ENCODE measurements around the gene COL23A1. TPM values are rescaled to one million over a fixed set of nuclear protein-coding genes. Genes with fewer than 3 reads are reported as not detected.

Gene COL23A1
- total RNA-seq, 1 donor from 2014 or later, result 16.5 TPM

DNA sequence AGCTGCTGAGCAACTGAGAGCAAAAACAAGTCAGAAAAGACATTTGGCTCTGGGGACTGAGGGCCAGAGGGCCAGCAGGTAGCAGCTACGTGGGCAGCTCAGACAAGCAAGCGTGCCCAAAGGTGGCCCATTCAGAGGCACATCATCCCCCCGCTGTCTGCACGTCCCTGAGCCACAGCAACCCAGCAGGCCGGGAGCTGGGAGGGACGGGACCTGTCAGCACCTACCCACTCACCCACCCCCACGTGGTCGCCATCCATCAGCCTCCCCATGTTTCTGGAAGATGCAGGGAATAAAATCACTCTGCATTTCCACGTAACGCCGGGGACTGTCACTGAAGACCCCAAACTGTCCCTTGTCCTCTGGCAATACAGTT is 167.8 kb downstream of the COL23A1 start:
- DNase-seq (ENCODE audit: low spot score), result no peak
- intact Hi-C loops (cut with DNase I), result no loop called here

- intact Hi-C loops (cut with DNase I), result no loop called here
- DNase-seq (ENCODE audit: low spot score), result no peak
Measured at GRCh38 chr5:178421699-178422399, 168.3 kb downstream of the COL23A1 start.

DNA sequence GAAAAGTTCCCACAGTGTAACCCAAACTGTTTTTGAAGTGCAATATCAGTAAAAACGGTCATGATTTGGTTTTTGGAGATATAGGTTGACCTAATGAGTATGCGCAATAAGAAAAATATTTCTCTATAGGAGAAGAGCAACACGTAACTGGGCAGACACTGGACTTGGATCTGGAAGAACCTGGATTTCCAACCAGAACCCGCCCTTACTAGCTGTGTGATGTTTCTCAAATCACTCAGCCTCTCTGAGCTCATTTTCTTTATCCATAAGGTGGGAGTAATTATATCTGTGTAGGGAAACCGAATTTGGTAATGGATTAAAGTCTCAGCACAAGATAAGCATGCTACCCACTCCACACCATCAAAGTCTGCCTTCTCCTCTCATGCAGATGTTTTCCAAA is 169.1 kb downstream of the COL23A1 start:
- intact Hi-C loops (cut with DNase I), result no loop called here
- no peak for DNase-seq (ENCODE audit: low spot score)

GRCh38 chr5:178420354-178420781 is 169.8 kb downstream of the COL23A1 start:
- DNase-seq (ENCODE audit: low spot score), result no peak
- intact Hi-C loops (cut with DNase I), result no loop called here

- DNase-seq (ENCODE audit: low spot score), result no peak
- intact Hi-C loops (cut with DNase I), result no loop called here
Measured at GRCh38 chr5:178419651-178420050, 170.5 kb downstream of the COL23A1 start.

- no peak for DNase-seq (ENCODE audit: low spot score)
- intact Hi-C loops (cut with DNase I), result no loop called here
Measured at GRCh38 chr5:178419196-178419595, 171.0 kb downstream of the COL23A1 start.

- intact Hi-C loops (cut with DNase I), result no loop called here
- DNase-seq (ENCODE audit: low spot score), result no peak
Measured at GRCh38 chr5:178418471-178419010, 171.7 kb downstream of the COL23A1 start.

- DNase-seq (ENCODE audit: low spot score), result no peak
Measured at GRCh38 chr5:178418031-178418430, 172.2 kb downstream of the COL23A1 start.

GRCh38 chr5:178417391-178417811 is 172.8 kb downstream of the COL23A1 start:
- no peak for DNase-seq (ENCODE audit: low spot score)
- intact Hi-C loops (cut with DNase I), result no loop called here

More at GRCh38 chr5:178418031-178418430, 172.2 kb downstream of the COL23A1 start:
- intact Hi-C loops (cut with DNase I), result no loop called here

- intact Hi-C loops (cut with DNase I), result no loop called here
- no peak for DNase-seq (ENCODE audit: low spot score)
Measured at GRCh38 chr5:178416919-178417318, 173.3 kb downstream of the COL23A1 start.

DNA sequence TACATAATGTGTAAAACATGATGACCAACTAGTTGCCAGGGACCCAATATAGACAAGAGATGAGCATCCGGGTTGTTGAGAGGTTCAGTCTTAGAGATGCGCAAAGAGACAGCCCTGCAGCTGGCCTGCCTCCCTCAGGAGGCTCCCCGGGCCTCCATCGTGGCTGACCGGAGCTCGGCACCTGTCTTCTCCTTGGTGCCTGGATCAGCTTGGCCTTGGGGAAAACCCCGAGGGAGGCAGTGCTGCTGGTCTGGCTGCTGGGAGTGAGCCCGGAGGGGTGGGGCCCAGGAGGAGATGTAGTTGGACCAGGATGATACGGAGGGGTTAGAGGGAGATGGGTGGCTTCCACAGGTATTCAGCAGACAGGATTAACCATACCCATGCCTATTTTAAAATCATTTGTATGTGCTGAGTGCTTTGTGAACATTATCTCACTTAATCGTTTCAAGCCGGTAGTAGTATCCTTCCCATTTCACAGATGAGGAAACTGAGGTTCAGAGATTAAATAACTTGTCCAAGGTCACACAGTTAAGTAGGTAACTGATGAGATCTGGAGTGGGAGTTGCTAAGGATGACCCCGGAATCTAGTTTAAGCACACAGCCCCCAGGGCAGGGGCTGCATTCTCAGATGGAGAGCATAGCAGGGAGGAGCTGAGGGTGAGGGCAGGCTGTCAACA is 173.8 kb downstream of the COL23A1 start:
- intact Hi-C loops (cut with DNase I), result no loop called here
- no peak for DNase-seq (ENCODE audit: low spot score)

DNA sequence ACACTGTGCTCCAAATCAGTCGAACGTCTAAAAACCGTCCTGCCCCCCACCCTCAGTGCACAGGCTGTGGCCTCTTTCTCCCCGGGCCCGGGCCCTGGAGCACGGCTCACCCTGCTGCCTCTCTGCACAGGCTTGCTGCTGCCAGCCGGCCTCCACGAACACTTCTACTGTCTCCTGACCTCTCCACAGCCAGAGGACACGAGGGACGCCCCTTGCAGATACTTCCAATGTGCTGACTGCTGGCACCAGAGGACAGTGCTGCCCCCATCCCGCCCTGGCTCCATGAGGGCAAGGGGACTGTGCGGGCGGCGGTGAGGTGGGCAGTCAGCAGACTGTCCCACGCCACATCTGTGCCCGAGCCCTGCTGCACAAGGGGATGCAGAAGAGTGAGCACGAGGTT is 174.8 kb downstream of the COL23A1 start:
- DNase-seq (ENCODE audit: low spot score), result no peak
- intact Hi-C loops (cut with DNase I), result no loop called here

DNA sequence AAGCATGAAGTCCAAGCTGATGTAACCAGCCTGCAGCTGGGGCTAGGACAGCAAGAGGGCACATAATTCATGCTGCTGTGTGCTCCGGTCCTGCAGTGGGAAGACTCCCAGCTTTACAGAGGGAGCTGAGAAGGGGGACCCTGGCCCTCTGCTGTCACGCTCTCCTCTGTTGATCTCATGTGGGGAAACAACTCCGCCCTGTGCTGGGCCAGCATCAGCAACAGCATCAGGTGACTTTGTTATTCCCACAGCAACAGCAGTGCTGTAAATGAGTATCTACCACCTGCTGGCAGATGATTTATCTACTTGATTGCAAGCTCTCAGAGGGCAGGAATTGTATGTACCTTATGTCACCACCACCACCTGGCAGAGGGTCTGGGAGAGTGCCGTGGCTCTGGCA is 176.2 kb downstream of the COL23A1 start:
- intact Hi-C loops (cut with DNase I), result no loop called here
- DNase-seq (ENCODE audit: low spot score), result no peak

DNA sequence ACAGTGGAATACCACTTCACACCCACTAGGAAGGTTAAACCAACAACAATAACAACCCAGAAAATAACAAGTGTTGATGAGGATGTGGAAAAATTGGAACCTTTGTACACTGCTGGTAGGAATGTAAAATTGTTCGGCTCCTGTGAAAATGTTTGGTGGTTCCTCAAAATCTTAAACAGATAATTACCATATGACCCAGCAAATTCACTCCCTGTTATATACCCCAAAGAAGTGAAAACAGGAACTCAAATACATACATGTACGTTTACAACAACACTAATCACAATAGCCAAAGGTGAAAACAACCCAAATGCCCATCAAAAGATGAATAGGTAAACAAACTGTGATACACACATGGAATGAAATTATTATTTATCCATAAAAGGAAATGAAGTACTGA is 179.1 kb downstream of the COL23A1 start:
- intact Hi-C loops (cut with DNase I), result no loop called here
- no peak for DNase-seq (ENCODE audit: low spot score)

DNA sequence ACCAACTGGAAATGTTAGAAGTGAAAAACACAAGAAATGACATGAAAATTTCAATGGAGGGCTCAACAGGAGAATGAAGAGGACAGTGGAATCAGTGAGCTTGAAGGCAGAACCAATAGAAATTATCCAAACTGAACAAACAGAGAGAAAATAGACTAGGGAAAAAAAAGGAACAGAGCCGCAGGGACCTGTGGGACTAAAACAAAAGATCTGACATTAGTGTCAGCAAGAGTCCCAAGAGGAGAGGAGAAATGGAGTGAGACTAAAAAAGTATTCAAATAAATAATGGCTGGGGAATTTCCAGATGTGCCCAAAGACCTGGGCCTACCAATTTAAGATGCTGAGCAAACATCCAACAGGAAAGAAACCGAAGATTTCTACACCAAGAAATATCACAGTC is 182.5 kb downstream of the COL23A1 start:
- intact Hi-C loops (cut with DNase I), result no loop called here
- no peak for DNase-seq (ENCODE audit: low spot score)

GRCh38 chr5:178404987-178405386 is 185.2 kb downstream of the COL23A1 start:
- DNase-seq (ENCODE audit: low spot score), result peak; percentile 70
- intact Hi-C loops (cut with DNase I), result no loop called here

DNA sequence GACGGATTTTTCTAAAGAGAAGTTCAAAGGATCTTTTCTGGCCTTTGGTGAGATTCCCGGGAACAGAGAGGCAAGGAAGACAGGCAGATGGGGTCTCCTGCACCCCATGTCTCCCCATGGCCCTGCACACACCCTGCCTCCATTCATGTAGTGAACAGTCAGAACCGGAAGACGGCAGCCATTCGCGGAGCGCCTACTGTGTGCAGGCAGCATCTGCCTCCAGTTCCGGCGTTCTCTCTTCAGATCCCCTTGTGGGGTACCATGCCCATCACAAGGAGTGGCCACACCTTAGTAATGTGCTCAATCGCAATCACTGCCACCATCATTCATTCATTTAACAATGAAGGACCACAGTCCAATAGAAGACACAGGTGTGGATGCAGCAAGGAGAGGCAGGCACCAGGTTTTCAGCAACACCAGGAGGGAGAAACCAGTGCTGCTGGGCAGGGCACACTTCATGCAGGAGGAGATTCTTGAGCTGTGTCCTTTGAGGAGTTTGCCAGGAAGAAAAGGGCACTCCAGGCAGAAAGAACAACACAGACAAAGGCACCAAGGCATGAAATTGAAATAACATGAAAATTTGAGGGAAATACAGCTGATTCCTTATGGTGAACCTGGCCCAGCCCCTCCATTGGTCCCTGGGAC is 186.1 kb downstream of the COL23A1 start:
- DNase-seq (ENCODE audit: low spot score), result peak; percentile 5
- intact Hi-C loops (cut with DNase I), result no loop called here

DNA sequence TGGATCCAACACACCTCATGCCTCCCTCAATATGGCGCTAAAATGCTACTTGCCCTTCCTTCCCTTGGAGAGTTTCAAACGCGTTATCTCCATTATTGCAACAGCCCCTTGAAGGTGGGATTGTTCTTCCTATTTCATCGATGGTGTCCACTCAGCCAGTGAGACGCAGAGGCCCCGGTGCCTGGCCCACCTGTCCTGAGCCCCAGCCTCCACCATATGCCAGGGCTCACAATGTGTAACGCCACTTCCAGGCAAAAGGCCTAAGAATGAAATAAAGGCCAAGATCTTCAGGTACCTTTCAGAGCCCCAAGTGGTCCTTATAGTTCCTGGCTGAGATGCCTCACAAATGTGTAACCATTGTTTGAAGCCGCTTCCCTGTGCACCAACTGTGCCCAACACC is 186.8 kb downstream of the COL23A1 start:
- intact Hi-C loops (cut with DNase I), result no loop called here
- DNase-seq (ENCODE audit: low spot score), result no peak

DNA sequence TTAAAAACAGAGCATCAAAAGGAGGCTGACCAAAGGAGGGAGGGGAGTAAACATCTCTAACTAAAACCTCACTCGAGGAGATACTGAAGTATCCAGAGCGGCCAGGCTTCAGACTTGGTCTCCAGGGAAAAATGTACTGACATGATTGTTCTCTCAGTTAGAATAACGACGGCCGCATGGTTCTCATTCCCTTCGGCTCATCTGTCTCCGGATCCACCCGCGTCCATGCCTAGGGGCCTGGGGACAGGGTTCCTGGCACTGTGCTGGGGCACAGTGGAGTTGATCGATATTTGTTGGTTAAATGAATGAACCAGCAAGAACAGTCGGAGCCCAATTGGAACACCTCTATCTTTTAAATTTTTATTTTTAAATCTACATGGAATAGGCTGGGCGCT is 190.5 kb downstream of the COL23A1 start:
- intact Hi-C loops (cut with DNase I), result no loop called here
- DNase-seq (ENCODE audit: low spot score), result peak; percentile 51

GRCh38 chr5:178398901-178399700 is 191.1 kb downstream of the COL23A1 start:
- intact Hi-C loops (cut with DNase I), result no loop called here
- DNase-seq (ENCODE audit: low spot score), result peak; percentile 68
